HepG2 (cell line): ENCODE data around the gene PPCDC. TPM values are rescaled to one million over a fixed set of nuclear protein-coding genes. Genes with fewer than 3 reads are reported as not detected.

Experiments
- AHR ChIP-seq: IDR thresholded peaks from 2 replicates; pipeline ENCODE4 v1.6.1; 2018; ENCODE audit warnings: missing genetic modification reagents, missing compliant biosample characterization
- E2F5 ChIP-seq: sonication (generic); formaldehyde crosslinking; conservative IDR thresholded peaks from 2 replicates; pipeline ENCODE4 v1.4.0; 2020; ENCODE audit warnings: missing genetic modification reagents
- RBM22 ChIP-seq: fragments of 200-400 bp; formaldehyde crosslinking; optimal IDR thresholded peaks from 2 replicates; pipeline ENCODE3; 2017; ENCODE audit warnings: mild to moderate bottlenecking, low read length, moderate library complexity
- SIX1 ChIP-seq: sonication (generic); formaldehyde crosslinking; IDR thresholded peaks from 2 replicates; pipeline ENCODE4 v1.4.0; 2020; ENCODE audit warnings: missing genetic modification reagents, borderline replicate concordance
- SMAD3 ChIP-seq: sonication (generic); formaldehyde crosslinking; IDR thresholded peaks from 2 replicates; pipeline ENCODE4 v1.4.0; 2020; ENCODE audit warnings: missing genetic modification reagents
- SNRNP70 ChIP-seq: fragments of 200-400 bp; formaldehyde crosslinking; IDR thresholded peaks from 2 replicates; pipeline ENCODE4 v1.6.1; 2017; ENCODE audit warnings: mild to moderate bottlenecking, low read depth, low read length, moderate library complexity
- THAP8 ChIP-seq: sonication (generic); formaldehyde crosslinking; IDR thresholded peaks from 2 replicates; pipeline ENCODE4 v1.5.1; 2020; ENCODE audit warnings: missing genetic modification reagents, mild to moderate bottlenecking, borderline replicate concordance
- U2AF1 ChIP-seq: fragments of 200-400 bp; formaldehyde crosslinking; optimal IDR thresholded peaks from 2 replicates; pipeline ENCODE3; 2017; ENCODE audit warnings: mild to moderate bottlenecking, low read depth, low read length
- ZBTB21 ChIP-seq: sonication (generic); formaldehyde crosslinking; IDR thresholded peaks from 2 replicates; pipeline ENCODE4 v1.4.0; 2020; ENCODE audit warnings: missing genetic modification reagents
- ZNF160 ChIP-seq: sonication (generic); formaldehyde crosslinking; IDR thresholded peaks from 2 replicates; pipeline ENCODE4 v1.8.0; 2022; ENCODE audit warnings: mild to moderate bottlenecking, inconsistent platforms, missing genetic modification reagents
- ZNF18 ChIP-seq: sonication (generic); formaldehyde crosslinking; IDR thresholded peaks from 2 replicates; pipeline ENCODE4 v1.8.0; 2022; ENCODE audit warnings: mild to moderate bottlenecking, missing genetic modification reagents; ENCODE audit not compliant: insufficient replicate concordance
- ZNF362 ChIP-seq: sonication (generic); formaldehyde crosslinking; IDR thresholded peaks from 2 replicates; pipeline ENCODE4 v1.4.0; 2020; ENCODE audit warnings: missing genetic modification reagents, mild to moderate bottlenecking, borderline replicate concordance
- ZNF549 ChIP-seq: sonication (generic); formaldehyde crosslinking; IDR thresholded peaks from 2 replicates; pipeline ENCODE4 v1.5.0; 2020; ENCODE audit warnings: missing genetic modification reagents
- ZNF619 ChIP-seq: sonication (generic); formaldehyde crosslinking; IDR thresholded peaks from 2 replicates; pipeline ENCODE4 v1.4.0; 2020; ENCODE audit warnings: mild to moderate bottlenecking, missing genetic modification reagents
- ZNF644 ChIP-seq: IDR thresholded peaks from 2 replicates; pipeline ENCODE4 v1.6.1; 2016; ENCODE audit warnings: low read depth
- ZNF660 ChIP-seq: sonication (generic); formaldehyde crosslinking; IDR thresholded peaks from 2 replicates; pipeline ENCODE4 v1.5.1; 2020; ENCODE audit warnings: mild to moderate bottlenecking, low read depth, missing genetic modification reagents, borderline replicate concordance
- ZNF709 ChIP-seq: sonication (generic); formaldehyde crosslinking; IDR thresholded peaks from 2 replicates; pipeline ENCODE4 v1.5.0; 2020; ENCODE audit warnings: mild to moderate bottlenecking, missing genetic modification reagents
- ZNF781 ChIP-seq: sonication (generic); formaldehyde crosslinking; IDR thresholded peaks from 2 replicates; pipeline ENCODE4 v1.5.1; 2020; ENCODE audit warnings: borderline replicate concordance, mild to moderate bottlenecking, missing genetic modification reagents; ENCODE audit errors: not compliant biosample characterization
- polyA plus RNA-seq, 8 experiments: library from polyadenylated mRNA; depleted of rRNA in 3 of 8; stranded (reverse) in 7 of 8; unstranded in 1 of 8; fragments of >200 nt; fragmentation: Illumina TruSeq in 4 of 8; extraction: Trizol in 4 of 8; gene quantifications; 2 replicates each; pipeline versions ENCODE4 v1.2.1 to v1.2.3, GENCODE V29; 2011 to 2016; ENCODE audit warnings: low read depth in 4 of 8, missing spikeins in 1 of 8, mixed read lengths in 1 of 8; ENCODE audit not compliant: insufficient read depth in 1 of 8
- total RNA-seq, 5 experiments: library from RNA; depleted of rRNA; stranded (reverse); fragments of >200 nt; fragmentation: Illumina TruSeq; extraction: Trizol; gene quantifications; 2 replicates each; pipeline ENCODE4 v1.2.3, GENCODE V29; 2016; ENCODE audit warnings: low read depth in 1 of 5
- TF ChIP-seq, protein P1 (sequence below): sonication (generic); formaldehyde crosslinking; IDR thresholded peaks from 2 replicates; pipeline ENCODE4 v1.5.0; 2020; ENCODE audit warnings: mild to moderate bottlenecking, missing genetic modification reagents
- TF ChIP-seq, protein P2 (sequence below), 2 experiments: sonication (generic) in 1 of 2; formaldehyde crosslinking in 1 of 2; IDR thresholded peaks; 2 replicates each; pipeline versions ENCODE4 v1.4.0 to v1.6.1; 2018 to 2020; ENCODE audit warnings: missing genetic modification reagents in 2 of 2, borderline replicate concordance in 1 of 2, low read depth in 1 of 2, mild to moderate bottlenecking in 1 of 2, missing biosample characterization in 1 of 2
- TF ChIP-seq, protein P3 (sequence below): sonication (generic); formaldehyde crosslinking; IDR thresholded peaks from 2 replicates; pipeline ENCODE4 v1.5.0; 2020; ENCODE audit warnings: missing genetic modification reagents

PPCDC gene
- total and polyA plus RNA-seq, 2 of the 13 experiments (the other 11 are each of a cell fraction or from before 2014, with no cell fraction given) = 12.3 to 12.8 TPM

GRCh38 chr15:75065467-75065850 lies 42.1 kb downstream of the PPCDC start (continued):
- TF ChIP-seq, protein P1, sequence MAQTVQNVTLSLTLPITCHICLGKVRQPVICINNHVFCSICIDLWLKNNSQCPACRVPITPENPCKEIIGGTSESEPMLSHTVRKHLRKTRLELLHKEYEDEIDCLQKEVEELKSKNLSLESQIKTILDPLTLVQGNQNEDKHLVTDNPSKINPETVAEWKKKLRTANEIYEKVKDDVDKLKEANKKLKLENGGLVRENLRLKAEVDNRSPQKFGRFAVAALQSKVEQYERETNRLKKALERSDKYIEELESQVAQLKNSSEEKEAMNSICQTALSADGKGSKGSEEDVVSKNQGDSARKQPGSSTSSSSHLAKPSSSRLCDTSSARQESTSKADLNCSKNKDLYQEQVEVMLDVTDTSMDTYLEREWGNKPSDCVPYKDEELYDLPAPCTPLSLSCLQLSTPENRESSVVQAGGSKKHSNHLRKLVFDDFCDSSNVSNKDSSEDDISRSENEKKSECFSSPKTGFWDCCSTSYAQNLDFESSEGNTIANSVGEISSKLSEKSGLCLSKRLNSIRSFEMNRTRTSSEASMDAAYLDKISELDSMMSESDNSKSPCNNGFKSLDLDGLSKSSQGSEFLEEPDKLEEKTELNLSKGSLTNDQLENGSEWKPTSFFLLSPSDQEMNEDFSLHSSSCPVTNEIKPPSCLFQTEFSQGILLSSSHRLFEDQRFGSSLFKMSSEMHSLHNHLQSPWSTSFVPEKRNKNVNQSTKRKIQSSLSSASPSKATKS (CRISPR knock-in tag) = no peak
- TF ChIP-seq THAP8 (CRISPR knock-in tag) (no peak), ZBTB21 (CRISPR knock-in tag) (no peak), ZNF160 (no peak), AHR (no peak), ZNF619 (CRISPR knock-in tag) (no peak), ZNF781 (CRISPR knock-in tag) (no peak), ZNF549 (CRISPR knock-in tag) (no peak), SMAD3 (CRISPR knock-in tag) (no peak), ZNF709 (CRISPR knock-in tag) (no peak), ZNF362 (peak; percentile 93), RBM22 (no peak), U2AF1 (no peak), ZNF644 (CRISPR knock-in tag) (no peak; the same call in 1 of the 2 replicates), E2F5 (CRISPR knock-in tag) (no peak), ZNF18 (CRISPR knock-in tag) (peak; percentile 38), ZNF660 (CRISPR knock-in tag) (no peak), SNRNP70 (no peak), SIX1 (CRISPR knock-in tag) (peak; percentile 83; the same call in 1 of the 2 replicates)
- TF ChIP-seq, protein P2, sequence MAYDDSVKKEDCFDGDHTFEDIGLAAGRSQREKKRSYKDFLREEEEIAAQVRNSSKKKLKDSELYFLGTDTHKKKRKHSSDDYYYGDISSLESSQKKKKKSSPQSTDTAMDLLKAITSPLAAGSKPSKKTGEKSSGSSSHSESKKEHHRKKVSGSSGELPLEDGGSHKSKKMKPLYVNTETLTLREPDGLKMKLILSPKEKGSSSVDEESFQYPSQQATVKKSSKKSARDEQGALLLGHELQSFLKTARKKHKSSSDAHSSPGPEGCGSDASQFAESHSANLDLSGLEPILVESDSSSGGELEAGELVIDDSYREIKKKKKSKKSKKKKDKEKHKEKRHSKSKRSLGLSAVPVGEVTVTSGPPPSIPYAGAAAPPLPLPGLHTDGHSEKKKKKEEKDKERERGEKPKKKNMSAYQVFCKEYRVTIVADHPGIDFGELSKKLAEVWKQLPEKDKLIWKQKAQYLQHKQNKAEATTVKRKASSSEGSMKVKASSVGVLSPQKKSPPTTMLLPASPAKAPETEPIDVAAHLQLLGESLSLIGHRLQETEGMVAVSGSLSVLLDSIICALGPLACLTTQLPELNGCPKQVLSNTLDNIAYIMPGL (CRISPR knock-in tag; IDR thresholded peaks at IDR 0.05; ENCODE audit: borderline replicate concordance in 1 of 2, low read depth in 1 of 2) = 0 out of 4 replicates have a peak, but pooled peaks of 1 of the 2 experiments have one; percentile 22
- TF ChIP-seq, protein P3, sequence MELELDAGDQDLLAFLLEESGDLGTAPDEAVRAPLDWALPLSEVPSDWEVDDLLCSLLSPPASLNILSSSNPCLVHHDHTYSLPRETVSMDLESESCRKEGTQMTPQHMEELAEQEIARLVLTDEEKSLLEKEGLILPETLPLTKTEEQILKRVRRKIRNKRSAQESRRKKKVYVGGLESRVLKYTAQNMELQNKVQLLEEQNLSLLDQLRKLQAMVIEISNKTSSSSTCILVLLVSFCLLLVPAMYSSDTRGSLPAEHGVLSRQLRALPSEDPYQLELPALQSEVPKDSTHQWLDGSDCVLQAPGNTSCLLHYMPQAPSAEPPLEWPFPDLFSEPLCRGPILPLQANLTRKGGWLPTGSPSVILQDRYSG (CRISPR knock-in tag) = no peak
